Activated T-cell treated with anti-CD3 and anti-CD28 coated beads, Interleukin-2, amount 50 U/mL, for 24 hours (primary cell): ENCODE measurements around the gene MCM3AP.

ENCODE experiments used
- DNase-seq: peaks from one replicate; pipeline ENCODE4 v3.0.0-alpha.2; 2020
- H3K27ac Mint-ChIP-seq: 2 replicates; pipeline ENCODE4 v1.8.0; 2020; ENCODE audit warnings: mild to moderate bottlenecking, mixed read lengths
- H3K27me3 Mint-ChIP-seq: 2 replicates; pipeline ENCODE4 v1.8.0; 2020; ENCODE audit warnings: mixed read lengths
- H3K36me3 Mint-ChIP-seq: 2 replicates; pipeline ENCODE4 v1.8.0; 2020; ENCODE audit warnings: low read depth, mixed read lengths
- H3K4me1 Mint-ChIP-seq: 2 replicates; pipeline ENCODE4 v1.8.0; 2020; ENCODE audit warnings: low read depth, mixed read lengths
- H3K4me3 Mint-ChIP-seq: 2 replicates; pipeline ENCODE4 v1.8.0; 2020; ENCODE audit warnings: mild to moderate bottlenecking, moderate library complexity, mixed read lengths
- H3K9me3 Mint-ChIP-seq: 2 replicates; pipeline ENCODE4 v1.8.0; 2020; ENCODE audit warnings: mixed read lengths

Gene MCM3AP

GRCh38 chr21:46269466-46269865 is 15.9 kb downstream of the MCM3AP start:
- H3K27me3 Mint-ChIP-seq = no peaks in the 10 kb centered on the region
- H3K4me3 Mint-ChIP-seq = no peak overlapping the region
- peaks cover 94% of the 10 kb centered on the region for H3K36me3 Mint-ChIP-seq
- H3K27ac Mint-ChIP-seq = no peak overlapping the region
- no peaks in the 10 kb centered on the region for H3K9me3 Mint-ChIP-seq
- H3K4me1 Mint-ChIP-seq = no peaks in the 10 kb centered on the region
- DNase-seq = no peak

DNA sequence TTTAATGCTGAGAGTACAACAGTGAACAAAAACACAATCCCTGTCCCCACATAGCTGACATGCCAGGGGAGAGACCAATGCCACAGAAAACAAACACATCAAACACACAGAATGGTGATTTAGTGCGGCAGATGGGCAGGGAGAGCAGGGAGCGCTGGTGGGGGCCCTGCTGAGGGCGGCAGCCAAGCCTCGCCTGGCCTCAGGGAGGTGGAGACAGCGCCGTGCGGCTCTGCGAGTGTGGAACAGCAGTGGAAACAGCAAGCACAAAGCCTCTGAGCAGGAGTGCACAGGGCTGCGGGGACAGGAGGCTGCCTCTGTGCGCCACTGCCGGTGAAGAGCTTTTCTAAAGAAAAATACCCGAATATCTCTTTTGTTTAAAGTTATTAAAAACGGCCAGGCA is 17.0 kb downstream of the MCM3AP start:
- no peak for DNase-seq
- no peaks in the 10 kb centered on the region for H3K27me3 Mint-ChIP-seq
- H3K9me3 Mint-ChIP-seq = no peaks in the 10 kb centered on the region
- no peak overlapping the region for H3K4me3 Mint-ChIP-seq
- no peaks in the 10 kb centered on the region for H3K4me1 Mint-ChIP-seq
- H3K36me3 Mint-ChIP-seq = peaks cover 94% of the 10 kb centered on the region
- no peak overlapping the region for H3K27ac Mint-ChIP-seq

- Mint-ChIP-seq H3K36me3 (peaks cover 90% of the 10 kb centered on the region), H3K4me3 (no peak overlapping the region), H3K4me1 (no peaks in the 10 kb centered on the region), H3K27me3 (no peaks in the 10 kb centered on the region), H3K27ac (no peak overlapping the region), H3K9me3 (no peaks in the 10 kb centered on the region)
- no peak for DNase-seq
Observed at GRCh38 chr21:46266946-46267345, 18.5 kb downstream of the MCM3AP start.

- Mint-ChIP-seq H3K4me3 (no peak overlapping the region), H3K4me1 (no peaks in the 10 kb centered on the region), H3K36me3 (peaks cover 91% of the 10 kb centered on the region), H3K27me3 (no peaks in the 10 kb centered on the region), H3K9me3 (no peaks in the 10 kb centered on the region), H3K27ac (peak overlapping the region; percentile 37)
- no peak for DNase-seq
Observed at GRCh38 chr21:46265736-46266525, 19.5 kb downstream of the MCM3AP start.

DNA sequence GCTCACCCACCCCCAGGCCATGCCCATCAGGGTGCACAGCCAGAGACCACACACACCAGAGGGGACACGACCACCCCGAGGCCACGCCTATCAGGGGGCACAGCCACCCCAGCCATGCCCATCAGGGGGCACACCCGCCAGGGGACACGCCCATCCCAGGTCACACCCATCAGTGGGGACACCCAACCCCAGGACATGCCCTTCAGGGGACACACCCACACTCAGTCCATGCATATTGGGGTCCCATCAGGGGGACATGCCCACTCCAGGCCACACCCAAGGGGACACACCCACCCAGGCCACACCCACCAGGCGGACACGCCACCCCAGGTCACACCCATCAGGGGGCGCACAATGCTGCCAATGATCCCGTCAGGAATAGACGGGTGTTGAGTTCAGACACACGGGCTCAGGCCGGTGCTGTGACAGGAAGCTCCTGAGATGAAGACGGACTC is 20.7 kb downstream of the MCM3AP start:
- DNase-seq = no peak
- no peaks in the 10 kb centered on the region for H3K9me3 Mint-ChIP-seq
- H3K27ac Mint-ChIP-seq = no peak overlapping the region
- H3K4me3 Mint-ChIP-seq = no peak overlapping the region
- H3K27me3 Mint-ChIP-seq = no peaks in the 10 kb centered on the region
- no peaks in the 10 kb centered on the region for H3K4me1 Mint-ChIP-seq
- H3K36me3 Mint-ChIP-seq = peaks cover 90% of the 10 kb centered on the region

DNA sequence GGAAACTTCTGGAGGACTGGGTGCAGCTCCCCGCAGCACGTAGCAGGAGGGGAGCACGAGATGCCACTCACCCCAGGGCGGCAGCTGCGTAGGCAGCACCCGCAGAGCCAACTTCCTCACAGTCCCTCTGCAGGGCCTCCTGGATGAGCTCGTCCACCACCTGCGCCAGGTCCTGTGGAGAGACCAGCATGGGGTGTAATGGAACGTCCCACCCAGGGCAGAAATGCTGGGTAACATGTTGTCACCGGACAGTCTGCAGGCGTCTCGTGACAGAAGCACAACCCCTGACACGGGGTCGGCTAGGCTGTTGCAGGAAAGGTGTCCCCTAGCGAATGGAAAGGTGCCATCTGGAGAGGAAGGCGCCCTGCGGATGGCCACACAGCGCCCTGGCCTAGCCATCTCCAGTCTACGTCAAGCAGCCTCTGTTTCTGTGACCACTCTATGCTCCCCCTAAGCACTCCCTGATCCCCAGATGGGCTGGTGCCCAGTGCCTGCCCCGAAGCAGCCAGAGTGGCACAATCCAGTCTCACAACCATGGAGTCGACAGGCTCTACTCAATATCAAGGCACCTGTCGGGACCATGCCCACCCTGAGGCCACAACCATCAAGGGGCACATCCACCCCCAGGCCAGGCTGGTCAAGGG is 21.2 kb downstream of the MCM3AP start:
- Mint-ChIP-seq H3K27me3 (no peaks in the 10 kb centered on the region), H3K4me3 (no peak overlapping the region), H3K4me1 (no peaks in the 10 kb centered on the region), H3K36me3 (peaks cover 90% of the 10 kb centered on the region), H3K9me3 (no peaks in the 10 kb centered on the region), H3K27ac (peak overlapping the region; percentile 57)
- no peak for DNase-seq

GRCh38 chr21:46256501-46256994 is 28.9 kb downstream of the MCM3AP start:
- H3K4me1 Mint-ChIP-seq = peaks cover 27% of the 10 kb centered on the region
- no peak for DNase-seq
- H3K27me3 Mint-ChIP-seq = no peaks in the 10 kb centered on the region
- H3K27ac Mint-ChIP-seq = no peak overlapping the region
- H3K36me3 Mint-ChIP-seq = peaks cover 95% of the 10 kb centered on the region
- H3K4me3 Mint-ChIP-seq = no peak overlapping the region
- H3K9me3 Mint-ChIP-seq = no peaks in the 10 kb centered on the region

- H3K9me3 Mint-ChIP-seq = no peaks in the 10 kb centered on the region
- H3K27ac Mint-ChIP-seq = peak overlapping the region; percentile 81
- H3K27me3 Mint-ChIP-seq = no peaks in the 10 kb centered on the region
- peaks cover 95% of the 10 kb centered on the region for H3K36me3 Mint-ChIP-seq
- no peak overlapping the region for H3K4me3 Mint-ChIP-seq
- peaks cover 32% of the 10 kb centered on the region for H3K4me1 Mint-ChIP-seq
- DNase-seq = no peak
Observed at GRCh38 chr21:46255758-46256337, 29.6 kb downstream of the MCM3AP start.

GRCh38 chr21:46255166-46255565 is 30.2 kb downstream of the MCM3AP start:
- no peak overlapping the region for H3K4me3 Mint-ChIP-seq
- no peak for DNase-seq
- H3K36me3 Mint-ChIP-seq = peaks cover 95% of the 10 kb centered on the region
- no peaks in the 10 kb centered on the region for H3K9me3 Mint-ChIP-seq
- H3K27ac Mint-ChIP-seq = peak overlapping the region; percentile 81
- peaks cover 38% of the 10 kb centered on the region for H3K4me1 Mint-ChIP-seq
- no peaks in the 10 kb centered on the region for H3K27me3 Mint-ChIP-seq

GRCh38 chr21:46254208-46254975 is 31.0 kb downstream of the MCM3AP start:
- Mint-ChIP-seq H3K9me3 (no peaks in the 10 kb centered on the region), H3K36me3 (peaks cover 96% of the 10 kb centered on the region), H3K27ac (peak overlapping the region; percentile 96)

DNA sequence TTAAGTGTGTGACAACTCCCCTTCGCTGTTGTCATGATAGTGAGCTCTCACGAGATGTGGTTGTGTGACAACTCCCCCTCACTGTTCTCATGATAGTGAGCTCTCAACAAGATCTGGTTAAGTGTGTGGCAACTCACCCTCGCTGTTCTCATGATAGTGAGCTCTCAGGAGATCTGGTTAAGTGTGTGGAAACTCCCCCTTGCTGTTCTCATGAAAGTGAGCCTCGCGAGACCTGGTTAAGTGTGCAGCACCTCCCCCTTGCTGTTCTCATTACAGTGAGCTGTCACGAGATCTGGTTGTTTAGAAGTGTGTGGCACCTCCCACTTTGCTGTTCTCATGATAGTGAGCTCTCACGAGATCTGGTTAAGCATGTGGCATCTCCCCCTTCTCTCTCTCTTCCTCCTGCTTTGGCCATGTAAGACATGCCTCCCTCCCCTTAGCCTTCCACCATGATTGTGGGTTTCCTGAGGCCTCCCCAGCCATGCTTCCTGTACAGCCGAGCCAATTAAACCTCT is 31.7 kb downstream of the MCM3AP start:
- H3K4me3 Mint-ChIP-seq = peak overlapping the region; percentile 40
- H3K27ac Mint-ChIP-seq = peak overlapping the region; percentile 96
- peak; percentile 57 for DNase-seq
- H3K9me3 Mint-ChIP-seq = no peaks in the 10 kb centered on the region
- H3K27me3 Mint-ChIP-seq = no peaks in the 10 kb centered on the region
- peaks cover 96% of the 10 kb centered on the region for H3K36me3 Mint-ChIP-seq
- peaks cover 40% of the 10 kb centered on the region for H3K4me1 Mint-ChIP-seq

More at GRCh38 chr21:46254208-46254975, 31.0 kb downstream of the MCM3AP start:
- Mint-ChIP-seq H3K4me3 (no peak overlapping the region), H3K4me1 (peaks cover 40% of the 10 kb centered on the region), H3K27me3 (no peaks in the 10 kb centered on the region)
- DNase-seq = no peak

DNA sequence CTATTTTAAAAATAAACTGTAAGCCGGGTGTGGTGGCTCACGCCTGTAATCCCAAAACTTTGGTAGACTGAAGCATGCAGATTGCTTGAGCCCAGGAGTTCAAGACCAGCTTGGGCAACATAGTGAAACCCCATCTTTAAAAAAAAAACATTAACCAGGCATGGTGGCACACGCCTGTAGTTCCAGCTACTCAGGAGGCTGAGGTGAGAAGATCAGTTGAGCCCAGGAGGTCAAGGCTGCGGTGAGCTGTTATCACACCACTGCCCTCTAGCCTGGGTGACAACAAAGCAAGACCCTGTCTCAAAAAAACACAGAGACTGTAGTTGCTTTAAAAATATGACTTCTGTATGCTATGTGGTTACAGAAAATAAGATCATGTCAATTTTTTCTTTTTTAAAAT is 32.6 kb downstream of the MCM3AP start:
- Mint-ChIP-seq H3K36me3 (peaks cover 96% of the 10 kb centered on the region), H3K4me3 (no peak overlapping the region), H3K4me1 (peaks cover 40% of the 10 kb centered on the region), H3K27ac (peak overlapping the region; percentile 96), H3K27me3 (no peaks in the 10 kb centered on the region), H3K9me3 (no peaks in the 10 kb centered on the region)
- DNase-seq = no peak

- no peak overlapping the region for H3K4me3 Mint-ChIP-seq
- no peak for DNase-seq
- peaks cover 40% of the 10 kb centered on the region for H3K4me1 Mint-ChIP-seq
- H3K9me3 Mint-ChIP-seq = no peaks in the 10 kb centered on the region
- peak overlapping the region; percentile 42 for H3K27ac Mint-ChIP-seq
- H3K27me3 Mint-ChIP-seq = no peaks in the 10 kb centered on the region
- peaks cover 95% of the 10 kb centered on the region for H3K36me3 Mint-ChIP-seq
Observed at GRCh38 chr21:46250146-46250725, 35.2 kb downstream of the MCM3AP start.

DNA sequence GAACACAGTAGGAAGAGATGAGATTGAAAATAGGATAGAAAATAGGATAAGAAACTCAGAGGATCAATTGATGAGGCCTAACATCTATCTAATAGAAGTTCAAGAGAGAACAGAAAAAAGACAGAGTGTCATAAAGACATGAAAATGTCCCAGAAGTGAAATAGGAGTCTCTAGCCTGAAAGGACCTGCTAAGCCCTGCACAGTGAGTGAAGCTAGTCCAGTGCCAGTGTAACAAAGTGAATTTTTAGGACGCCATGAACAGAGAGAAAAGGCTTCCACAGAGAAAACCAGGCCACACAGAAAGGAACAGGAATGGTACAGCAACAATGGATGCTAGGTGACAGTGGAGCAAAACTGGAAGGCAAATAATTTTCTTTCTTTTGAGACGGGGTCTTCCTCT is 36.6 kb downstream of the MCM3AP start:
- DNase-seq = no peak
- no peak overlapping the region for H3K27ac Mint-ChIP-seq

More for the DNA sequence above, 36.6 kb downstream of the MCM3AP start:
- no peak overlapping the region for H3K4me3 Mint-ChIP-seq
- H3K9me3 Mint-ChIP-seq = no peaks in the 10 kb centered on the region
- H3K4me1 Mint-ChIP-seq = peaks cover 26% of the 10 kb centered on the region
- no peaks in the 10 kb centered on the region for H3K27me3 Mint-ChIP-seq
- H3K36me3 Mint-ChIP-seq = peaks cover 95% of the 10 kb centered on the region
